ENCODE measurements around the gene UNC13A.
"Not testable (repeated sequence)": the region's sequence is repeated elsewhere in the genome, so short reads cannot be mapped to it uniquely, and the experiment has no call there.

Gene UNC13A

DNA sequence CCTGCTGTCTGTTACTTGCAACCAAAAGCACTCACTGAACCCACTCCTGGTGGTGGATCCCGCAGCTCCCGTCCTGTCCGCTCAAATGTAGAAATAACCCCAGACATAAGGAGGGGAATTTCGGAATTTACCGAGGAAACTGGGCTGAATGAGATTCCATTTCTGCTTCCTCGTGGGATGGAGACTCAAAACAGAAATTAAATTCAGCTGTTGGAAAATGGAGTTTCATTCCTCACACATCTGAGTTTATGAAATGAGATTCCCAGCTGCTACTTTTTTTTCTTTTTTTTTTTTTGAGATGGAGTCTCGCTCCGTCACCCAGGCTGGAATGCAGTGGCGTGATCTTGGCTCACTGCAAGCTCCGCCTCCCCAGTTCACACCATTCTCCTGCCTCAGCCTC lies 88.4 kb downstream of the UNC13A start:
- DNase-seq, result no peak

DNA sequence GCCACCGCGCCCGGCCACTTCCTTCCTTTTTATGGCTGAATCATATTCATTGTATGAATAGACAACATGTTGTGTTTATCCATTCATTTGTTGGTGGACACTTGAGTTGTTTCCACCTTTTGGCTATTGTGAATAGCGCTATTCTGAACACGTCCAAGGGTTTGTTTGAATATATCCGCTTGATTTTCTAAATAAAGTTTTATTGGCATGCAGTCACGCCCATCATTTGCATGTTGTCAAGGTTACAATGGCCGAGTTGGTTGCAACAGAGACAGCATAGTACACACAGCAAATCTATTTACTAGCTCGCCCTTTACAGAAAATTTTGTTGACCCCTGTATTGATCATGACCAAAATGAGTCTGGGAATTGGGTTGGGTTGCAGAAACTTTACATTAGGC lies 89.2 kb downstream of the UNC13A start:
- no peak for DNase-seq

DNA sequence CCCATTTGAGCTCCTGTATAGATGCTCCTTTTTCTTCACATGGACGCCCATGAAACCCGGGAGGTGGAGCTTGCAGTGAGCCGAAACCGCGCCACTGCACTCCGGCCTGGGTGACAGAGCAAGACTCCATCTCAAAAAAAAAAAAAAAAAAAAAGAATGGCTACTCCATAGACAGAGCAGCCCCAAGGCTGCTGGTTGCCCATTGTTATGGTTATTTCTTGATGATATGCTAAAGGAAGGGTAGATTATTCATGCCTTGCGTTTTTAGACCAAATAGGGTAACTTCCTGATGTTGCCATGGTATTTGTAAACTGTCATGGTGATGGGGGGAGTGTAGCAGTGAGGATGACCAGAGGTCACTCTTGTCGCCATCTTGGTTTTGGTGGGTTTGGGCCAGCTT lies 90.1 kb downstream of the UNC13A start:
- not testable (repeated sequence) for DNase-seq

DNA sequence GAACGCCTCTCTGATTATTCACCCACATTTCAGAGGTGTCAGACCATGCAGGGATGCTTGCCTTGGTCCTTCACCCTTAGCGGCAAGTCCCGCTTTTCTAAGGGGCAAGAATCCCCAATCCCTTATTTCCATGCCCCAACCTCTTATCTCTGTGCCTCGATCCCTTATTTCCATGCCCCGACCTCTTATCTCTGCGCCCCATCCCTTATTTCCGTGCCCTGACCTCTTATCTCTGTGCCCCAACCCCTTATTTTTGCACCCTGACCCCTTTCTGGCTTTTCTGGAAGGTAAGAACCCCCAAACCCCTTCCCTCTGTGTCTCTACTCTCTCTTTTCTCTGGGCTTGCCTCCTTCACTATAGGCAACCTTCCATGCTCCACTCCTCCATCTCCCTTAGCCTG lies 93.9 kb downstream of the UNC13A start:
- not testable (repeated sequence) for DNase-seq

DNA sequence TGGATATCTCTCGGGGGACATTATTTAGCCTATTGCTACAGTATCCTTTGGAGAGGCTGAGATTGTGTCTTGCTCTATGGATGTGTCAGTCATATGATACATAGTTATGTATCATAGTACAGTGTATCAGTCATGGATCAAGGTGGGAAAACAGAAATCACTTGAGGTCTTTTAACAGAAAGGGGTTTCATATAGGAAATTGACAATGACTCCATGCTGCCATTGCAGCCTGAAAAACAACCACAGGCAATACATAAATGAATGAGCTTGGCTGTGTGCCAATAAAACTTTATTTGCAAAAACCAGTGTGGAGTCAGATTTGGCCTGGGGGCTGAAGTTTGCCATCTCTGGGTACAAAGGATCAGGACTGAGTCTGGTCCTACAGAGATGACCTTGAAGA lies 97.3 kb downstream of the UNC13A start:
- no peak for DNase-seq

DNA sequence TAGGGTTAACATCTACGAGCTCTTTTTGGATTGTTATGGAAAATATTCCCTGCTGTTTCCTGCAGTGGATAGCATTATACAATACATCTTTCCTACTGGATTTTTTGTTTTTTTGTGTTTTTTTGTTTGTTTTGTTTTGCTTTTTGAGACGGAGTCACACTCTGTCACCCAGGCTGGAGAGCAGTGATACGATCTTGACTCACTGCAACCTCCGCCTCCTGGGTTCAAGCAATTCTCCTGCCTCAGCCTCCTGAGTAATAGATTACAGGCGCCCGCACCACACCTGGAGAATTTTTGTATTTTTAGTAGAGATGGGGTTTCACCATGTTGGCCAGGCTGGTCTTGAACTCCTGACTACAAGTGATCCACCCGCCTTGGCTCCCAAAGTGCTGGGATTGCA lies 102.8 kb downstream of the UNC13A start:
- not testable (repeated sequence) for DNase-seq

DNA sequence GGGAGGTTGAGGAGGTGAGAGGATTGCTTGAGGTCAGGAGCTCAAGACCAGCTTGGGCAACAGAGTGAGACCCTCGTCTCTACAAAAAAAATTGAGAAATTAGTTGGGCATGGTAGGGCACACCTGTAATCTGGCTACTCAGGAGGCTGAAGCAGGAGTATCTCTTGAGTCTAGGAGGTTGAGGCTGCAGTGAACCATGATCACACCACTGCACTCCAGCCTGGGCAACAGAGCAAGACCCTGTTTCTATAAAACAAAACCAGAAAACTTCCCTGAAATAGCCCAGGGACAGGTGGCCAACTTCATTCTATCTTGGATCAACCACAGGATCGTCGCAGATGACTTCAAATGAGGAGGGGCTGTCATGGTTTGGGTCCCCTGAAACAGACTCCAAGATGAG lies 104.0 kb downstream of the UNC13A start:
- no peak for DNase-seq

DNA sequence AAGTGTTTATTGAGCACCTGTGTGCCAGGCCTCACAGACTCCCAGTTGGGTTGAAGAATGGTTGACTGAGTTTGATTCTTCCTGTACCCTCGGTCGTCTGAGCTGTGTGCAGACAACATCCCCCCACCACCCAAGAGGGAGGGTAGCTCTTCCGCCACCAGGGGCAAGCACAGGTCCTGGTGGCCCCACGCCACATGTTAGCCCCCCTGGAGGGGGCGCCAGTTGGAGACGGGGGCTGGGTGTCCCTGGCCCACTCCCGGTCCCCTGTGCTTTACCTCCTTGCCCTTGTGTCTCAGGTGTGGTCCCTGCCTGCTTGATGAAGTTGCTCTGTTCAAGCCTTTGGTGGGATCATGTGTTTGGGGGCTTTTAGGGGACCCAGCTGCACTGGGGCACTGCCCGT lies 105.5 kb downstream of the UNC13A start:
- no peak for DNase-seq

DNA sequence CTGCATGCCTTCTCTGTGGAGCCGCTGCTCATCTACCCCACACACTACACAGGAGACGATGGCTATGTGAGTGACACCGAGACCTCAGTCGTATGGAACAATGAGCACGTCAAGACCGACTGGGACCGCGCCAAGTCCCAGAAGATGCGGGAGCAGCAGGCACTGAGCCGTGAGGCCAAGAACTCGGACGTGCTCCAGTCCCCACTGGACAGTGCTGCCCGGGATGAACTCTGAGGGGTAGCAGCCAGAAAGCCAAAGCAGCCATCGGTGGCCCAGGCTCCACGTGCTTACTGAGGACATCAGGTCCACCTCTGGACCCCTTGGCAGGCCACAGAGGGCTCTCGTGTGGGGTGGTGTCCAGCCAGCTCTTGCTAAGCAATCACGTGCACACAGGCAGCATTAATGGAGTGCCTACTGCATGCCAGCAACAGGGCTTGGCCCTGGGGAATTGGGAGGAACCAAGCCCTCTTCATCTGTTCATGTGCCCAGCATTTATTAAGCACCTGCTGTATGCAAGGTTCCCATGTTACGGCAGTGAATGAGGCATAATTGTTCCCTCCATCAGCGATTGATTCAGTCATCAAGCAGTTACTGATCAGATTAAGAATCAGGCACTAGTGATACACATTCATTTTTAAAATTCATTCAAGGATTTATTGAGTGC lies 106.8 kb downstream of the UNC13A start:
- DNase-seq, result no peak

DNA sequence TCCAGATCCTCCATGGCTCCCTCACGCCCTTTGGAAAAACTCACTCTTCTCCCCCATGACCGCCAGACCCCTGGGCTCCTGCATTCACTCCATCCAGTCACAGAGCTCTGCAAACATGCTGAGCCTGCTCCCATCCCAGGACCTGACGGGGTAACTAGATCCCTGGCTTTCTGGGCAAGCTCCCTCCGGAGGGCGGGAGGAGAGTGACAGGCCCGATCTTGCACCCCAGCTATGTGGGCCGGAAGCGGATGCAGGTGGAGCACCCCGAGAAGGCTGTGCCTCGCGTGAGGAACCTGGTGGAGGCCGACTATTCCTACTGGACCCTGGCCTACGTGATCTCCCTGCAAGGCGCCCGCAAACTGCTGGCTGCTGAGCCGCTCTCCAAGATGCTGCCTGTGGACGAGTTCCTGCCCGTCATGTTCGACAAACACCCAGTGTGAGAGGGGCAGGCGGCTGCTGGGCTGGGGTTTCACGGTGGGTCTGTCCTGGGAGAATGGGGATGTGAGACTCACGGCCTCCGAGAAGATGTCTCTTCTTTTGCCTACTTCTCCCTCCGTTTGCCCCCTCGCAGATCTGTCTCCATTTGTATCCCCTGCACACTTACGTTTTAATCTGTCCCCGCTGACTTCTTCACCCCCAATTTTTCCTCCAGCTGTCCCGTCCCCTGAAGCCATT lies 107.5 kb downstream of the UNC13A start:
- DNase-seq, result no peak

DNA sequence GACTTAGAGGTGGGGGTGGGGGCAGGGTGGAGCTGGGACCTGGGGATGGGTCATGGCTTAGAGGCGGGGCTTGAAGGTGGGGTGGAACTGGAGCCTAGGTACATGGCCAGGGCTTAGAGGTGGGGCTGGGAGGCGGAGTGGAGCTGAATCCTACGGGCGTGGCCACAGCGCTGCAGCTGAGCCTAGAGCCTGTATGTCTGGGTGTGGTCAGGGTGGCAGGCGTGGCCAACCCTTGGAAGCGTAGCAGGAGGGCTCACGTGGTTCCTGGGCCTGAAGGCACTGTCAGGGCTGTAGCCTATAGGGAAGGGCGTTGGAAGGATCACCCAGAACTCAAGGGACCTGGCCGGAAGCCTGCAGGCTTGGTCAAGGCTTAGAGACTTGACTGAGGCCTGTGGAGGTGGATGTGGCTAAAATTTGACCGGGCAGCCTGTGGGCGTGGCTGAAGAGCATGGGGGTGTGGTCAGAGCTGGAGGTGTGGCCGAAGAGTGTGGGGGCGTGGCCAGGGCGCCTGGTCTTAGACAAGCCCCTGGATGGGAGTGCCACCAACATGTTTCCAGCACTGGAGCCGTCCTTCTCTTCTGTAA lies 108.4 kb downstream of the UNC13A start:
- DNase-seq, result no peak

DNA sequence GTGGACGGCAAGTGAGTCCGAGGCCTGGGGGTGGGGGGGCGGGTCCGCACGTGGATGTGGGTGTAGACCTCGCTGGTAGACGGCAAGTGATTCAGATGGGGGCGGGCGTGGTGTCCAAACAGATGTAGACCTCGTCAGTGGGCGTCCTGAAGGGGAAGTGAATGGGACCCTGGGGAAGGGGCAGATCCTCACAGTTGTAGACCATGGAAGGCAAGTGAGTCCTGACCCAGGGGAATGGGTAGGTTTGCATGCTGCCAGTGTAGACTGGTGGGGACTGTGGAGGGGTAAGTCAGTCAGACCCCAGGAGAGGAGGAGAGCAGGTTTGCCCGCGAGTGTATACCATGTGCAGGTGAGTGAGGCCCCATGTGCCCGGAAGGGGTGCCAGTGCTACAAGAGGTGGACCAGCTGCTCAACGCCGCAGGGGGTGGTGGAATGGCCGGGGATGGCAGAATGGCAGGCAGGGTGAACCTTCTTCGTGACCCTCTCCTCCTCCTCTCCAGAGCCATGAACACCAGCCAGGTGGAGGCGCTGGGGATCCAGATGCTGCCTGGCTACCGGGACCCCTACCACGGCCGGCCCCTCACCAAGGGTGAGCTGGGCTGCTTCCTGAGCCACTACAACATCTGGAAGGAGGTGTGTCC lies 110.6 kb downstream of the UNC13A start:
- no peak for DNase-seq

DNA sequence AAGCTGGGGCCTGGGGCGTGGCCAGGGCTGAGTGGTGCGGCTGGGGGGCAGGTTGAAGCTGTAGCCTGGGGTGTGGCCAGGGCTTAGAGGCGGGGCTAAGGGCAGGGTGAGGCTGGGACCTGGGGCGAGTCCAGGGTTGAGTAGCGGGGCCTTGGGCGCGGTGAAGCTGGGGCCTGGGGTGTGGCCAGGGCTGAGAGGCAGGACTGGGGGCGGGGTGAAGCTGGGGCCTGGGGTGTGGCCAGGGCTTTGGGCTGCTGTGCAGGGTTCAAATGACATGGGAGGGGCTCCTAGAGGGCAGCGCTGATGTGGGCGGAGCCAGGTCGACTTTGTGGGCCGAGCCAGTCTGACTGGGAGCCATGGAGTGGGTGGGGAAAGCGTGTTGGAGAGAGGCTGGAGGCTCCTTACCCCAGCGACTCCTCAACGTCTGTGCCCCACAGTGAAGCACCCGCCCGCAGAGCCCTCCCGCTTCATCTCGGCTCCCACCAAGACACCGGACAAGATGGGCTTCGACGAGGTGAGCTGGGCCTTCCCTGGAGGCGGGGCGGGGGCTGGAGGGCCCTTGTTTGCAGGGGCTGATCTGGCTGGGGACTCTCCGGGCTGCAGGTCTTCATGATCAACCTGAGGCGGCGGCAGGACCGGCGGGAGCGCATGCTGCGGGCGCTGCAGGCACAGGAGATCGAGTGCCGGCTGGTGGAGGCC lies 111.2 kb downstream of the UNC13A start:
- DNase-seq, result no peak

DNA sequence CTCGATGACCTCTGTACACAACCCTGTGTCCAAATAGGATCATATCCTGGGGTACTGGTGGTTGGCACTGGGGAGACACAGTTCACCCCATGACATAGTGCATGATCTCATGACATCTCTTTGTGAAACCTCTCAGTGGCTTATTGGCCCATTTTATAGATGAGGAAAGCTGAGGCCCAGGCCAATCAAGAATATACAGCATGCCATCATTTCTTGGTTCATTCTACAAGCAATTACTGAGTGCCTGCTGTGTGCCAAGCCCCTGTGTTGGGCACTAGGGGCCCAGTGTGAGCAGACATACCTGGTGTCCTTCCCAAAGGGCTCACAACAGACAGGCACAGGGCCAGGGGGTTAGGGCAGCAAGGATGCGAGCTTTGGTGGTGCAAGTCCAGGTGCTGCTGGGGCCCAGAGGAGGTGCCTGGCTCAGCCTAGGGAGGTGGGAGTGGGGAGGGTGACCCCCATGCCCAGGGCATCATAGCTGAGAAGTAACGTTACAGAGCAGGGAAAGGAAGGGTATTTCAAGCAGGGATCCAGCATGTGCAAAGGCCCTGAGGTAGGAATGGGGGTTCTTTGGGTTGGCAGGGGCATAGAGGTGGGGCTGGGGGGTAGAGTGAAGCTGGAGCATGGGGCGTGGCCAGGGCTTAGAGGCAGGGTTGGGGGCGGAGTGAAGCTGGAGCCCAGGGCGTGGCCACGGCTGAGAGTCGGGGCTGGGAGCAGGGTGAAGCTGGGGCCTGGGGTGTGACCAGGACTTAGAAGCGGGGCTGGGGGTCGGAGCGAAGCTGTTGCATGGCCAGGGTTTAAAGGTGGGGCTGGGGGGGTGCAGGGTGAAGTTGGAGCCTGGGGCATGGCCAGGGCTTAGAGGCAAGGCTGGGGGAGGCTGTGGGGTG lies 112.0 kb downstream of the UNC13A start:
- DNase-seq, result no peak

DNA sequence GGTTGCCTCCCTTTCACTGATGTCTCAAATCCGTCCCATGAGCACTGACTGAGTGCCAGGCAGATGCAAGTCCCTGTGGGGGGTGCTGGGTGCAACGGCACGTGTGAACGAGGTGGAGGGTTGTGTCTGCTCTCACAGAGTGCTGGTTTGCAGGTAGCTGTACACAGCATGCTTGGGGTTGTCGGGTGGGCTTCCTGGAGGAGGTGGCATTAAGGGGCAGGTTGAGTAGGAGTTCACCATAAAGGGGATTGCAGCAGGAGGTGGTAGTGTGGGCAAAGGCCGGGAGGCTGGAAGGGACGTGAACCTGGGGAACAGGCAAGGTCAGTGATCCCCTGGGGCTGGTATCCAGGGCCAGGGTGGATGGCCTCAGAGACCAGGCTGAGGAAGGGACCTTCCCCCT lies 115.5 kb downstream of the UNC13A start:
- no peak for DNase-seq

DNA sequence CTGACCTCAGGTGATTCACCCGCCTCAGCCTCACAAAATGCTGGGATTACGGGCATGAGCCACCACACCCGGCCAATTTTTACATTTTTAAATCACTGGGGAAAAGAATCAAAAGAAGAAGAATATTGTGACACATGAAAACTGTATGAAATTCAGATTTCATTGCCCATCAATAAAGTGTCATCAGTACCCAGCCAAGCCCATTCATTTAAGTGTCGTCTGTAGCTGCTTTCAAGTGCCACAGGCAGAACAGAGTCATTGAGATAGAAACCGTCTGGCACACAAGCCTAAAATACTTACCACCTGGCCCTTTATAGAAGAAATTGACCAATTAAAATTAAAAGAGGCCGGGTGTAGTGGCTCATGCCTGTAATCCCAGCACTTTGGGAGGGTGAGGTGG lies 117.4 kb downstream of the UNC13A start:
- DNase-seq, result no peak

DNA sequence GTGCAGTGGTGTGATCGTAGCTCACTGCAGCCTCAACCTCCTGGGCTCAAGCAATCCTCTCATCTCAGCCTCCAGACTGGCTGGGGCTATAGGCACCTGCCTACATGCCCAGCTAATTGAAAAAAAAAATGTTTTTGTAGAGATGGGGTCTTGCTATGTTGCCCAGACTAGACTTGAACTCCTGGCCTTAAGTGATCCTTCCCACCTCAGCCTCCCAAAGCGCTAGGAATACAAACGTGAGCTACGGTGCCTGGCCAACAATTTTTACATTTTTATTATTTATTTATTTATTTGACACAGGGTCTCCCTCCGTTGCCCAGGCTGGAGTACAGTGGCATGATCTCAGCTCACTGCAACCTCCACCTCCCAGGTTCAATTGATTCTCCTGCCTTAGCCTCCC lies 117.9 kb downstream of the UNC13A start:
- DNase-seq, result not testable (repeated sequence)

DNA sequence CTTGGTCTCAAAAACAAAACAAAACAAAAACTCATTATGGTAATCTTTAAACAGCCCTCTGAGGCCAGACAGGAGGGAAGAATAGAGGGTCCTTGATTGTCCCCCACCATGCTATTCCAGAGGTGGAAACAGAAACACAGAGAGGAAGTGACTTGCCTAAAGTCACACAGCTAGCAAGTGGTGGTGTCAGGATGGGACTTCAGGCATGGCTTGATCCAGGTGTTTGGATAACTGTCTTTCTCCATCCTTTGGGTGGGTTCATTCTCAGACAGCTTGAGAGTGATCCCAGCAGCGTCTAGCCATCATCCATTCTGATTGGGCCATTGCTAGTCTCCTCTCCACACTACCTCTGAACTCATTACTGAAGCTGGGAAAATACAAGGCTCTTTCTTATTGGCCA lies 120.2 kb downstream of the UNC13A start:
- DNase-seq, result no peak

DNA sequence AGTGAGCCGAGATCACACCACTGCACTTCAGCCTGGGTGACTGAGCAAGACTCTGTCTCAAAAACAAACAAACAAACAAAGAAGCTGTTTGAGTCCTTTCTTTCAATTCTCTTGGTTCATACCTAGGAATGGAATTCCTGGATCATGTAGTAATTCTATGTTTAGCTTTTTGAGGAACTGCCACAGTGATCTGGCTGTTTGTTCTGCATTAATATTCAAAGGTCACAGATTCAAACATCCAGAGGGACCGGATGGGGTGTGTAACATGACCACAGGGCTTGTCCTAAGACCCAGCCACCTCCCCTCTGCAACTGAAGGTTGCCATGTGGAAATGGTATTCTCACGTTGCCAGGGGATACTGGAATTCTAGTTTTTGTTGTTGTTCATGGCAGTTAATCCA lies 122.5 kb downstream of the UNC13A start:
- no peak for DNase-seq

DNA sequence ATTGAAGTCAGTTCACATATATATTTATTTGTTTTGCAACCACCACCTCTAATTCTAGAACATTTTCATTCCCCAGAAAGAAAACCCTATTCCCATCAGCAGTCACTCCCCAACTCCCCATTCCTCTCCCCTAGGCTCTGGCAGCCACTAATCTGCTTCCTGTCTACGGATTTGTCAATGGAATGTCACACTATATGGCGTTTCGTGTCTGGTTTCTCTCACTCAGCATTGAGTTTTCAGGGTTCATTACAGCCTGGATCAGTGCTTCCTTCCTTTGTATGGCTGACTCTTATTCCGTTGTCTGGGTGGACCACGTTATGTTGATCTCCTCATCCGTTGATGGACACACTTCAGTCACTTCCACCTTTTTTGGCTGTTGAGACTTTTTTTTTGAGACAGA lies 123.4 kb downstream of the UNC13A start:
- no peak for DNase-seq

DNA sequence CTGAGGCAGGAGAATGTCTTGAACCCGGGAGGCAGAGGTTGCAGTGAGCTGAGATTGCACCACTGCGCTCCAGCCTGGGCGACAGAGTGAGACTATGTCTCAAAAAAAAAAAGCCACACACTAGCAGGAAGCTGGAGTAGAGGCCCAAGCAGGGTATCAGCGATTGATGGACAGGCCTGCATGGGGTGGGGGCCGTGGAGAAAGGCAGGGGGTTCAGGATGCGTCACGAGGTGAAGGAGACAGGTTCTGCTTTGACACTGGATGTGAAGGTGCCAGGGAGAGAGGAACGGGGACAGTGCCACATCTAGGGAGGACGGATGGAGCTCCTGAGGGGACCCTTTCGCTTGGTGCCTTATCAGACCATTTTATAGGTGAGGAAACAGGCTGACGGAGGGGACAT lies 125.6 kb downstream of the UNC13A start:
- no peak for DNase-seq

DNA sequence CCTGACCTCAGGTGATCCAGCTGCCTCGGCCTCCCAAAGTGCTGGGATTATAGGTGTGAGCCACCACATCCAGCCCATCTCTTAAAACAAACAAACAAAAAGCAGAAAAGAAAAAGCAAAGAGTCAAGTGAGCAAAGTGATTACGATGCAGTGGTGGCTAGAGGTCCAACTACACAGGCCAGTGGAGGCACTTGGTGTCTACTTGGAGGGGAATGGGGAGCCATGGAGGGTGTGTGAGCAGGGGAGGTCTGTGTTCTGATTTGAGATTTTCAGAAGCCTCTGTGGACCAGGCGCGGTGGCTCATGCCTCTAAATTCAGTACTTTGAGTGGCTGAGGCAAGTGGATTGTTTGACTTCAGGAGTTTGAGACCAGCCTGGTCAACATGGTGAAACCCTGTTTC lies 126.1 kb downstream of the UNC13A start:
- no peak for DNase-seq
